ENCODE results near the gene EXOC3L4.
"Not testable (repeated sequence)": the region's sequence is repeated elsewhere in the genome, so short reads cannot be mapped to it uniquely, and the experiment has no call there.

Gene EXOC3L4

GRCh38 chr14:103136388-103137271 is 42.1 kb downstream of the EXOC3L4 start:
- no peak for DNase-seq

DNA sequence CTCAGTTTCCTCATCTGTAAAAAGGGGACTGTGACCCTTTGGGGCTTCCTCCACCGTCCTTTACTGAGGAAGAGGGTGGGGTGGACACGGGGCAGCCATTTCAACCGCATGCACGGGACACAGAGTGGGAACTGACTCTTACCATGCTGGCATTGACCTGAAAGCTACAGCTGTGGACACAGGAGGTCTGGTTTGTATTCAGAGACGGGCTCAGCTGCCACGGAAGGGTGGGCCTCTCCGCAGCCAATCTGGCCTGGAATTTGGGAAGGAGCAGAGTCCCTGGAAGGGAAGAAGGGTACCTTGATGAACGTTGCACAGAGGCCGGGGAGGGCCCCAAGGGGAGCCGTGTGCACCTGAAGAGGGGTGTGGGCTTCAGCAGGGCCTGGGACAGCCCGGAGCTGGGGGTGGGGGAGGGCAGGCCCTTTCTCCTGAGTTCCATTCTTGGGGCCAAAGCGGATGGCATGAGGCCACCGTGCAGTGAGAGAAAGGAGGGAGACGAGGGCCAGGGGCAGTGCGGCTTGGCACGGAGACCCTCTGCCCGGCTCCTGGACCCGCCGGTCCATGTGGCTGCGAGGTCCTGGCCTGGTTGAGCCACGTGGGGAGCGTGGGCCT is 43.3 kb downstream of the EXOC3L4 start:
- DNase-seq, result no peak

DNA sequence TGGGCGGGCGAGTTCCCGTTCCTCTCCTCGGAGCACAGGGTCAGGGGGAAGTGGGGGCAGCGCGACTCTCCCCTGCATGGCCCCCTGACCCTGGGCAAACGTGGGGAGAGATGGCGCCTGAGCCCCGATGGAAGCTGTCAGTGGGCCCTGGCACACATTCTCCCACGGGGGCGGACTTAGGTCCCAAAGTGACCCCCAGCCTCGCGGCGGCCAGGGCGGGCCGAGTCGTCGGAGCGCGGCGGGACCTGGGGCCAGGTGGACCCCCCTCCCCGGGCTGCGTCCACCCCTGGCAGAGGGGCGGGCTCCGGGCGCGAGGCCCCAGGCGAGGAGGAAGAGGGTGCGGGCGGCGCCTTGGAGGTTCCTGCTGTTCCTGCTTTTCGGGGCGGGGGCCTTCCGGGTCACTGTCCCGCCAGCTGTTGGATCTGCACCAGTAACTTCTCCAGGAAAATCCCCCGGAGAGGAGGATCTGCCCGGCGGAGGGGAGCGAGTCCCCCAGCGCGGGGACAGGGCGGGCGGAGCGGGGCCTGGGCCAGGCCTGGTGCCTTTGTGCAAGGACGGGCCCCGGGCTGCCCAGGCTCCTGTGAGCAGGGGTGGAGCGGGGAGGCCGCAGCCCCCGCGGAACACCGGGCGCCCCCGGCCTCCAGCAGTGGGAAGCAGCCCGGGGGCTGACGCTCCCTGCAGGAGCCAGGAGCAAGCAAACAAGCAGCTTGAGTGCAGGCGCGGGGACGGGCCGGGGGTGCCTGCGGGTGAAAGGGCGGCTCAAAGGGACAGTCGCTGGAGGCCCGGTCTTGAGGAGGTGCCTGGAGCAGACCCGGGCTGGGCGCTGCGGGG is 44.0 kb downstream of the EXOC3L4 start:
- no peak for DNase-seq

DNA sequence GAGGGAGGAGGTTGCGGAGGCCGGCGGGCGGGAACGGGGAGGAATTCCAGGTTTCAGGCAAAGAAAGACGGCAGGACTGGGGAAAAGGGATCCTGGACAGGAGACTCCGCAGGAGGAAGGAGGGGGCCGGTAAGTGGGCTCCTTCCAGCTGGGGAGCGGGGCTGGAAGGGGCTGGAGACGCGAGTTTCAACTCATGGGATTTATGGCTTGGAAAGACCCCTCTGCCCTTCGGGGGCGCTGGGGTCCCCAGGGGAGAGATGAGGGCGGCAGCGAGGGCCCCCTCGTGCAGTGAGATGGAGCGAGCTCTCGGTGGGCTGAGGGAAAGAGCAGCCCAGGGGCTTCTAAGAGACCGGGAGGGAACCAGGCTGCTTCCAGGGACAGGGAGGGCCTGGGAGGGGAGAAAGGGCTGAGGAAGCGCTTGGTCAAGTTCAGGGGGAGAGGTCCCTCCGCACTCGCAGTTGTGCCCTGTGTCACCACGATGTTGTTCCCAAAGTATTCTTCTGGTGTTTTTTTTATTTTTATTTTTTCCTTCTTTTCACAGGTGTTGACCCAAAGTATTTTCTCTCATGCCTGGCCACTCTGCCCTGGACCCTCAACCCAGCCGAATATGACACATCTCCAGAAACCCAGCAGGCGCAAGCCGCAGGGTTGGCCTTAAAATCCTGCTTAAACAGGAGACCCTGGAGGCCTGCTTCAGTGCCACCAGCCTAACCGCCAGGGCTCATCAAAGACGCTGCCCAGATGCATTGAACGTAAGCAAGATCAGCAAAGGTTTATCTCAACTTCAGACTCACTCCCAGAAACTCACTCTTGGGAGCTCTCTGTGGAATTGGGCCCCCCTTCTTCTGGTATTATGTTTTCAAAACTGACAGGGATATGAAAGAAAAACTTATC is 44.9 kb downstream of the EXOC3L4 start:
- no peak for DNase-seq

GRCh38 chr14:103140316-103141109 is 46.0 kb downstream of the EXOC3L4 start:
- DNase-seq, result no peak

DNA sequence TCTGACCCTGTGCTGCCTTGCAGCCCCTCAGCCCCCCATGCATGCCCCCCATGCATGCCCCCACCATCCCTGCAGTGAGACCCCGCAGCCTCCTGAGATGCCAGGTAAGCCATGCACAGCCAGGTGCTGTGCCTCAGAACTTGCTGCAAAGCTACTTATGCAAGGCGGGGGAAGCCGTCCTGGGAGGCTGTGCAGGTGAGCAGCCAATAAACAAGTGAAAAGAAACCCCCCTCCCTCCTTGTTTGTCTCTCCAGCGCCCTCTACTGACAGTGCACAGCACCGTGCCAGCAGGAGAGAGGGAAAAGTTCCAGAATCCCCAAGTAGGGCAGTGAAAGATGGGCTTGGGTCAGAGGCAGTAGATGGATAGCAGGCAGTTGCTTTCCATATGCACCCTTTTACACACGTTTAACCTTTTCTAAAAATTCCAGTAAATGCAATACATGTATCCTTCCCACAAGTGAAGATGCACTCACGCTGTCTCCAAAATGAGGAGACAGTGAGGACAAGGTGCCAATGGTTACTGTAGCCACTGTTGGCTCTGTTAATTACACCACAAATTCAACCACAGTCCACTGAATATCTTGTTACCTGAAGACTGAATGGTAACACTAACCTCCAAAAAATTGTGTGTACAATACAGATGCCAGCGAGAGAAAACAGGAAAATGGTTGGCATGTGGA is 46.7 kb downstream of the EXOC3L4 start:
- no peak for DNase-seq

DNA sequence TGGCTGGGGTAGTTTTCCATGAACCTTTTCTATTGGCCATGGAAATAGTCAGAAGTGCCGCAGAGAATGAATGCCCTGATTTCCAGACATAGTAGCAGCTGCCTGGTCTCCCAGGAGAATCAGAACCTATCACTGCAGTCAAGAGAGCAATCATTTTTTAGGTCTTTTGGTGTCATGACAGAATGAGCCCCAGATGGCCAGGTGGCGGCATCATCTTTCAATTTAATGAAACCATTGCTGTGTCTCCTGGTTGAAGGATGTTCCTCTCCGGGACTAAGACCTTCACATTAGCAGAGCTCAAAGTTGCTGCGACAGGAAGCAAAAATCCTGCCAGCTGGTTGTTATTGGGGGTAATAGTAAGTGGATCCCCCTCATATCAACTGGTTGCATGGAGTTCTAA is 47.5 kb downstream of the EXOC3L4 start:
- no peak for DNase-seq

GRCh38 chr14:103142721-103143302 is 48.3 kb downstream of the EXOC3L4 start:
- no peak for DNase-seq

- DNase-seq, result no peak
Observed at GRCh38 chr14:103143506-103143905, 49.0 kb downstream of the EXOC3L4 start.

GRCh38 chr14:103144085-103144484 is 49.6 kb downstream of the EXOC3L4 start:
- no peak for DNase-seq

DNA sequence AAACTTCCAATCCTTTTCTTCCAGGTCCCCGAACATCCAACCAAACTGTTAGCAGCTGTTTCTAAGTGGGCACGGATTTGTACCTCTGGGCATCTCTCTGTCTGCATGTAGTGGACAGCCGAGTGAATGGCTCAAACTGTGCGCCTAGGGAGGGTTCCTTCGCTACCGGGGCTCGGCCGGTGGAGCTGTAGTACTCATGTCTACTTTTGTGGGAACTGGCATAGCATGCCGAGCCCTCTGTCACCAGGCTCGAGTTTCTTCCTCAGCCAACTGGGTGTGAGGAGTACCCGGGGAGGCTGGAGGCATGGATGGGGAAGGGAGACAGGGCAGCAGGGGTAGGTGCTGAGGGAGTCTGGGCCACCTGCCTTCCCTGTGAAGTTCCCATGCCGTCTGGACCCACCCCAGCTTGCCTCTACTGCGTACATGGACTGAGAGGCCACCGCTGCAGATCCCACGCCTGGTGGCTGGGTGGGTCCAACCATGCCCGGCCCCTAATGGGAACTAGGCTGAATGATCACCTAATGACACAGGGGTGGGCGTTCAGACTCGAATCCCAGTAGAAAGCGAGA is 51.7 kb downstream of the EXOC3L4 start:
- DNase-seq, result no peak

- no peak for DNase-seq
Observed at GRCh38 chr14:103149351-103150237, 55.1 kb downstream of the EXOC3L4 start.

DNA sequence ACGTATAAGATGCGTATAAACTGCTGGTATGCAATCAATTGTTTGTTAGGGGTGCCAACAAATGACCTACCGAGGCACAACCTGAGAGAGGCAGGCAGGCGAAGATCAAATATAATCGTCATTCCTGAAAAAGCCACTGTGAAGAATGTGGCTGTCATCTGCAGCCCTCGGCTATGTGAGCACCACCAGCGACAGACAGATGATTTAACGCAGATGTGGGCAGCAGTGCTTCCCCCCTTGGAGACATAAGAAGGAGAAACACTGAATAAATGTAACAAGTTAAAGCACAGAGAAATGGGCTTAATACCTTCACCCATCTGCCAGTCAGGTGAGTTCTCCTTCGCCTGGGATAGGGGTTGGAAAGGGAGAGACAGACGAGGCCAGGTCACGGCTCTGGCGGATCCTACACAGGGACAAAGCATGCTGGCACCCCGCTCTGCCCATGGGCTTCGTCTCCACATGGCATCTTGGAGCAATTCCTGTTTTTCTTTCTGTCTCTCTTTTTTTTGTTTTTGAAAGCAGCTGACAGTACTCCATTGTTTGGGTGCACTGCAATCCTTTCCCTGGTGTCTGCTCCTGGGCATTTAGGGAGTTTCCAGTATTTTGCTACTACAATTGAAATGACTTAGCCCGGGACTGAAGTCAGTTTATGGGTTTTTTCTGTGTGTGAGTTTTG is 56.9 kb downstream of the EXOC3L4 start:
- DNase-seq, result no peak

DNA sequence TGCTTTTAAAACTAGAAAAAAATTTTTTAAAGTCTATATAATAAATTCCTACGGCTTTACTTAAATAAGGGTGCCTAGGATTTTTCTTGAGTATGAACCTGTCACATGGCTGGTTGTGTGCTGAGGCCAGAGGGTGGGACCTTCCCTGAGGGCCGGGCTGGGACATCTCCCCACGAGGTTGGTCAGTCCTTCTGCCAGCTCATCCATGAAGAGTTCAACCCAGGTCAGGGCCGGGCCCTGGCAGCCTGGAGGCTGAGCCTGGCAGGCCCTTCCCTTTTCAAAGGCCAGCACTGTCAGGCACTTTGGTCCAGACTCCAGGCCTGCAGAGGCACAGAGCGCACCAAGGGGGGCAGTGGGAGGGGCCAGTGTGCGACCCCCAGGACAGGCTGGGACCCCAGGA is 60.5 kb downstream of the EXOC3L4 start:
- no peak for DNase-seq

- DNase-seq, result not testable (repeated sequence)
Observed at GRCh38 chr14:103155416-103155815, 60.9 kb downstream of the EXOC3L4 start.

DNA sequence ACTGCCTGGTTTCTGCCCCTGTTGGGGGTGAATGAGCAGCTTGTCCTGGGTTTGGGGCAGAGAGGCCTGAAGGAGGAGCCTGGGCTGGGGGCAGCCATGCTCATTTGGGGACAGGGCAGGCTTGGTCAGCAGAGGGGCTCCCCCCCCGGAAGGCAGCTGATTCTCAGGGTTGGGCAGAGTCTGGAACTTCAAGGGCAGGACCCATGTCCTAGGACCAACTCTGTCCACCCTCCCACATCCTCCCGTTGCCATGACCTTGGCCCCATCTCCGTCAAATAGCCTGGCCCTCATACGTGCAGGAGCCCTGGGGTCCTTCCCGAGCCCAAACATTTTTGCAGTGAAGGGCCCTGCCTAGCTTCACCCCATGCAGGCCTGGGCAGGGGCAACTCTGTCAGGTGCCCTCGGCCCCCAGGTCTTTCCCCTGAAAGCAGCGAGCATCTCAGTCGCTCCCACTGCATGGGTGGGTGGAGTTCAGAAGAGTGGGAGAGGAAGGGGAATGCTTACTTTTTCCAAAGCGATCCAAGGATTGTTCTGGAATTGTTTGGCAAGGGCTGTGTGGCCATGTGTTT is 61.4 kb downstream of the EXOC3L4 start:
- DNase-seq, result no peak

DNA sequence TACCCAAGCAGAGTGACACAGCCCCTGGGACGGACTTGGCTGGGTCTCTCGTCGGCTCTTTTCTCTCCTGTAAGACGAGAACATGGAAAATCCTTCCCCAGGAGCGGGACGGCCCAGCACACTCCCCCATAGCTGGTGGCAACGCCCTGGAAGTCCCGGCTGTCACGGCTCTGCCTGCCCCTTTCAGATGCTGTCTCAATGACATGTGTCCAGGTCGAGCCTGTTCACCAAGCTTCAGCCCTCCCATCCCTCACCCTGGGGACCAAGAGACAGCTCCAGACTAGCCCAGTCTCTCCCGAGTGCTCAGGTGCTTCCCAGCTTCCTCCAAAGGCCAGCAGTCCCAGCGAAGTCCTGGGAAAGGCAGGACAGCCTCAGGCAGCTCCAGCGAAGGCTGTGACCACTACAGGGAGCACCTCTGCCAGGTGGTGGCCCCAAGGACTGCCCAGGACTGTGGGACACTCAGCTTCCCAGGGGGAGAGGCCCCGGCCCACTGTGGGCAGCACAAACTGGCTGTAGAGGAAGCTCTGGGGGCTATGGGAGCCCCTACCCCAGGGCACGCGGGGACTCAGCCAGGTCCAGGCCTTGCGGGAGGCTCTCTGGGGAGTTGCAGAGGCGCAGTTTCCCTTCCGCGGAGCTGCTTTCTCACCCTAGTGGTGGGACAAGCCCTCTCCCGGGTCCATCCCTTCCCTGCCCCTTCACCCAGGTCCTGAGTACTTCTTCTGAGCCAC is 62.3 kb downstream of the EXOC3L4 start:
- no peak for DNase-seq

GRCh38 chr14:103157969-103158368 is 63.4 kb downstream of the EXOC3L4 start:
- no peak for DNase-seq

Data from NCI-H2081 treated with DMSO at 0.1 percent for 48 hours (cell line).